Kidney capillary endothelial cell (primary cell): ENCODE measurements around the gene MAGOHB.

ENCODE experiments used
- DNase-seq: peaks from one replicate; pipeline ENCODE4 v3.0.0-alpha.2; 2018; ENCODE audit warnings: low spot score

The MAGOHB gene

GRCh38 chr12:10554756-10555481 is 58.5 kb downstream of the MAGOHB start:
- no peak for DNase-seq

GRCh38 chr12:10554228-10554755 is 59.1 kb downstream of the MAGOHB start:
- no peak for DNase-seq
